Cortex of kidney (tissue), 1 donor: ENCODE data around the gene NPC2.
"Not testable (repeated sequence)": the region's sequence is repeated elsewhere in the genome, so short reads cannot be mapped to it uniquely, and the experiment has no call there.

Experiments used
- DNase-seq: peaks from one replicate; lab custom pipeline; 2025; lab: John Stamatoyannopoulos, UW

The NPC2 gene

GRCh38 chr14:74469548-74470518 lies 23.3 kb downstream of the NPC2 start:
- DNase-seq, result no peak

GRCh38 chr14:74468513-74468912 lies 24.6 kb downstream of the NPC2 start:
- no peak for DNase-seq

- no peak for DNase-seq
Measured at GRCh38 chr14:74465335-74465734, 27.8 kb downstream of the NPC2 start.

GRCh38 chr14:74464785-74465184 lies 28.3 kb downstream of the NPC2 start:
- no peak for DNase-seq

GRCh38 chr14:74463697-74464096 lies 29.4 kb downstream of the NPC2 start:
- no peak for DNase-seq

- no peak for DNase-seq
Measured at GRCh38 chr14:74462993-74463392, 30.1 kb downstream of the NPC2 start.

GRCh38 chr14:74459976-74460375 lies 33.1 kb downstream of the NPC2 start:
- no peak for DNase-seq

- no peak for DNase-seq
Measured at GRCh38 chr14:74459289-74459946, 33.7 kb downstream of the NPC2 start.

GRCh38 chr14:74457565-74457895 lies 35.6 kb downstream of the NPC2 start:
- DNase-seq, result no peak

- no peak for DNase-seq
Measured at GRCh38 chr14:74456684-74457564, 36.2 kb downstream of the NPC2 start.

GRCh38 chr14:74454397-74454796 lies 38.7 kb downstream of the NPC2 start:
- not testable (repeated sequence) for DNase-seq

GRCh38 chr14:74444866-74445265 lies 48.2 kb downstream of the NPC2 start:
- DNase-seq, result no peak

GRCh38 chr14:74442757-74443156 lies 50.3 kb downstream of the NPC2 start:
- no peak for DNase-seq

GRCh38 chr14:74441113-74441512 lies 52.0 kb downstream of the NPC2 start:
- no peak for DNase-seq

GRCh38 chr14:74438351-74438915 lies 54.7 kb downstream of the NPC2 start:
- DNase-seq, result no peak

- no peak for DNase-seq
Measured at GRCh38 chr14:74437496-74438053, 55.5 kb downstream of the NPC2 start.

- no peak for DNase-seq
Measured at GRCh38 chr14:74434294-74434693, 58.8 kb downstream of the NPC2 start.

GRCh38 chr14:74429991-74430390 lies 63.1 kb downstream of the NPC2 start:
- DNase-seq, result no peak
